K562 (cell line): ENCODE results near the gene DENND1A. TPM values are rescaled to one million over a fixed set of nuclear protein-coding genes. Genes with fewer than 3 reads are reported as not detected.

Experiments
- ATAC-seq: fragments of 200-7000 bp; cut with Tn5 transposase; 3 replicates; pipeline ENCODE4 v1.9.1; 2020; ENCODE audit warnings: moderate library complexity
- BruUV-seq: library from RNA; stranded (reverse); fragments of 400-500 nt; replicated peaks from 2 replicates; lab custom pipeline; 2021; lab: Mats Ljungman, UMichigan
- CTCF ChIA-PET: fragments of 300-600 bp; formaldehyde crosslinking; extraction: SDS; loops from one replicate; lab custom pipeline; 2021; ENCODE audit warnings: low intra/inter-chr PET ratio; lab: Yijun Ruan, JAX
- POLR2A ChIA-PET: fragments of 300-600, 350-650 bp; sonication (Branson Sonifier 250); formaldehyde crosslinking; extraction: SDS; loops from one replicate; lab custom pipeline; 2021; ENCODE audit warnings: antibody characterized with exemption, inconsistent platforms; lab: Yijun Ruan, JAX
- DNase-seq, 4 experiments: peaks; one replicate each; pipeline versions ENCODE4 v3.0.0 to v3.0.0-alpha.2; 2011 to 2018; ENCODE audit warnings: low spot score in 3 of 4, mixed read lengths in 3 of 4; ENCODE audit errors: extremely low read depth in 1 of 4
- FAIRE-seq: peaks from 2 replicates; lab custom pipeline; 2011; peaks lifted over from hg19 to GRCh38; lab: Jason Lieb, UNC
- H2AFZ ChIP-seq: 2 replicates; pipeline ENCODE4 v1.6.0; 2011; ENCODE audit warnings: low read depth, low read length, control low read depth, inconsistent platforms
- H3K27ac ChIP-seq: fragments of 200-600 bp; 3 replicates; pipeline ENCODE4 v1.8.0; 2011; ENCODE audit warnings: low read depth, mild to moderate bottlenecking, control low read depth, inconsistent platforms, low read length, moderate library complexity, mixed read lengths; ENCODE audit errors: extremely low read depth
- H3K27me3 ChIP-seq, 2 experiments: fragments of 300-600 bp in 1 of 2; 2 replicates in 1 of 2; 3 replicates in 1 of 2; pipeline versions ENCODE4 v1.6.0 to v1.8.0; 2011; ENCODE audit warnings: inconsistent platforms in 2 of 2, low read length in 2 of 2, mild to moderate bottlenecking in 1 of 2, mixed read lengths in 1 of 2, moderate library complexity in 1 of 2; ENCODE audit not compliant: control insufficient read depth in 2 of 2, insufficient read depth in 2 of 2
- H3K36me3 ChIP-seq: fragments of 300-600 bp; 3 replicates; pipeline ENCODE4 v1.8.0; 2011; ENCODE audit warnings: mild to moderate bottlenecking, low read length, inconsistent platforms; ENCODE audit not compliant: control insufficient read depth, insufficient read depth
- H3K4me1 ChIP-seq, 2 experiments: fragments of 200-600 bp in 1 of 2; replicated peaks in 1 of 2; 2 replicates in 1 of 2; 3 replicates in 1 of 2; pipeline versions ENCODE4 v1.5.1 to v1.8.0; 2011; ENCODE audit warnings: inconsistent platforms in 2 of 2, low read length in 2 of 2, mild to moderate bottlenecking in 1 of 2, mixed read lengths in 1 of 2, moderate library complexity in 1 of 2; ENCODE audit not compliant: control insufficient read depth in 2 of 2, insufficient read depth in 2 of 2
- H3K4me2 ChIP-seq: 2 replicates; pipeline ENCODE4 v1.6.1; 2011; ENCODE audit warnings: low read length, control low read depth, inconsistent platforms, mixed read lengths; ENCODE audit not compliant: insufficient read depth
- H3K4me3 ChIP-seq: fragments of 200-600 bp; sonication (generic), shearing (Covaris generic); 2 replicates; pipeline ENCODE4 v1.5.1; 2016; ENCODE audit warnings: control low read depth, inconsistent platforms
- H3K79me2 ChIP-seq: fragments of 200-600 bp; 3 replicates; pipeline ENCODE4 v1.8.0; 2011; ENCODE audit warnings: low read length, inconsistent platforms; ENCODE audit not compliant: control insufficient read depth, insufficient read depth
- H3K9ac ChIP-seq, 2 experiments: 2 replicates each; pipeline versions ENCODE4 v1.6.0 to v1.6.1; 2011; ENCODE audit warnings: low read depth in 2 of 2, low read length in 2 of 2, control low read depth in 1 of 2, inconsistent platforms in 1 of 2, mild to moderate bottlenecking in 1 of 2, mixed read lengths in 1 of 2; ENCODE audit not compliant: insufficient read depth in 1 of 2
- H3K9me1 ChIP-seq: one replicate; pipeline ENCODE4 v1.6.0; 2011; ENCODE audit warnings: inconsistent platforms, mild to moderate bottlenecking, low read length, moderate library complexity; ENCODE audit not compliant: control insufficient read depth, insufficient read depth
- H3K9me3 ChIP-seq: replicated peaks from 2 replicates; pipeline ENCODE4 v1.5.1; 2011; ENCODE audit warnings: low read depth, low read length, inconsistent platforms; ENCODE audit not compliant: control insufficient read depth, insufficient read depth
- H4K20me1 ChIP-seq: replicated peaks from 2 replicates; pipeline ENCODE4 v1.6.1; 2011; ENCODE audit warnings: low read length, inconsistent platforms, mixed read lengths; ENCODE audit not compliant: control insufficient read depth, insufficient read depth
- JUN ChIP-seq, 2 experiments: sonication (generic) in 1 of 2; formaldehyde crosslinking in 1 of 2; IDR thresholded peaks; 2 replicates each; pipeline versions ENCODE4 v1.6.1 to v1.8.0; 2012 to 2022; ENCODE audit warnings: borderline replicate concordance in 2 of 2, mild to moderate bottlenecking in 2 of 2, improper control_type of control experiment in 1 of 2, low read depth in 1 of 2, low read length in 1 of 2, missing genetic modification reagents in 1 of 2
- KDM5B ChIP-seq: fragments of 200-600 bp; sonication (generic); IDR thresholded peaks from 2 replicates; pipeline ENCODE4 v1.6.1; 2012; ENCODE audit warnings: low read depth, mild to moderate bottlenecking, moderate library complexity, low read length, control low read depth, inconsistent platforms; ENCODE audit not compliant: insufficient replicate concordance
- NR2F6 ChIP-seq: fragments of 450-650 bp; formaldehyde crosslinking; IDR thresholded peaks from 2 replicates; pipeline ENCODE4 v1.4.0; 2020; ENCODE audit warnings: mild to moderate bottlenecking
- POLR2AphosphoS2 ChIP-seq: IDR thresholded peaks from 2 replicates; pipeline ENCODE4 v1.6.1; 2012; ENCODE audit warnings: low read length, improper control_type of control experiment
- POLR3G ChIP-seq: IDR thresholded peaks from 2 replicates; pipeline ENCODE4 v1.6.1; 2011; ENCODE audit not compliant: insufficient read length, insufficient replicate concordance; ENCODE audit errors: extremely low read depth
- PTTG1 ChIP-seq: fragments of 450-650 bp; IDR thresholded peaks from 2 replicates; pipeline ENCODE4 v1.6.1; 2016; ENCODE audit warnings: low read depth, mild to moderate bottlenecking, missing genetic modification characterization, missing compliant biosample characterization
- RBM25 ChIP-seq: fragments of 200-400 bp; formaldehyde crosslinking; IDR thresholded peaks from 2 replicates; pipeline ENCODE4 v1.6.1; 2018; ENCODE audit warnings: low read length, low read depth, moderate library complexity; ENCODE audit not compliant: severe bottlenecking
- SIX5 ChIP-seq, 2 experiments: IDR thresholded peaks; 2 replicates each; pipeline ENCODE4 v1.6.1; 2011; ENCODE audit warnings: low read length in 2 of 2, borderline replicate concordance in 1 of 2, low read depth in 1 of 2, mild to moderate bottlenecking in 1 of 2, moderate library complexity in 1 of 2; ENCODE audit not compliant: insufficient read depth in 1 of 2
- TFAM ChIP-seq: fragments of 250-450 bp; sonication (Bioruptor Pico); conservative IDR thresholded peaks from 2 replicates; pipeline ENCODE4 v1.5.0; 2021; ENCODE audit warnings: mild to moderate bottlenecking, moderate library complexity
- ZNF512 ChIP-seq: IDR thresholded peaks from 2 replicates; pipeline ENCODE4 v1.6.1; 2016; ENCODE audit warnings: missing genetic modification characterization, missing compliant biosample characterization
- ZNF77 ChIP-seq: fragments of 250-450 bp; sonication (Bioruptor Pico); IDR thresholded peaks from 2 replicates; pipeline ENCODE4 v1.5.0; 2020
- WGBS: fragments of 100-300 bp; shearing (Covaris generic); methylation state at CpG from one replicate; pipeline ENCODE4 v1.1.6; 2016; ENCODE audit warnings: low coverage, mixed read lengths; ENCODE audit not compliant: insufficient coverage; ENCODE audit errors: missing lambda C conversion rate; 5-methylcytosine and 5-hydroxymethylcytosine counted together
- in situ Hi-C: fragments of 300-500 bp; cut with MboI; formaldehyde crosslinking; loops from 4 replicates; pipeline ENCODE4 v1.15.0; 2018; ENCODE audit warnings: inconsistent platforms, mixed read lengths
- intact Hi-C: fragments of 100-400 bp; cut with micrococcal nuclease; formaldehyde crosslinking; loops from 2 replicates; pipeline ENCODE4 v1.14.2; 2022
- polyA plus RNA-seq, 8 experiments: library from polyadenylated mRNA; depleted of rRNA in 4 of 8; stranded (reverse) in 5 of 8; unstranded in 3 of 8; fragments of >200 nt; fragmentation: Nextera tagmentation in 2 of 8; fragmentation: Illumina TruSeq in 1 of 8; extraction: Ambion mirVana in 2 of 8; extraction: Trizol in 1 of 8; gene quantifications; 2 replicates each; pipeline versions ENCODE4 v1.2.1 to v1.2.3, GENCODE V29; 2011 to 2014; ENCODE audit warnings: inconsistent platforms in 1 of 8, missing spikeins in 1 of 8
- total RNA-seq, 7 experiments: library from RNA; depleted of rRNA in 6 of 7; stranded (reverse); fragments of >200 nt in 6 of 7; fragmentation: Illumina TruSeq in 2 of 7; extraction: Trizol in 2 of 7; gene quantifications; 2 replicates each; pipeline versions ENCODE4 v1.2.1 to v1.2.3, GENCODE V29; 2011 to 2021; ENCODE audit warnings: low replicate concordance in 1 of 7
- TF ChIP-seq, protein P1 (sequence below): fragments of 250-450 bp; sonication (Bioruptor Pico); IDR thresholded peaks from 2 replicates; pipeline ENCODE4 v1.8.0; 2021; ENCODE audit warnings: moderate library complexity, mild to moderate bottlenecking, inconsistent platforms
- TF ChIP-seq, protein P2 (sequence below), 2 experiments: fragments of 450-650 bp in 1 of 2; IDR thresholded peaks; 2 replicates each; pipeline ENCODE4 v1.6.1; 2011 to 2017; ENCODE audit warnings: low read depth in 2 of 2, antibody characterized with exemption in 1 of 2, borderline replicate concordance in 1 of 2, low read length in 1 of 2, mild to moderate bottlenecking in 1 of 2, mixed read lengths in 1 of 2; ENCODE audit not compliant: control insufficient read depth in 1 of 2

DENND1A gene
- total and polyA plus RNA-seq, 9 of the 15 experiments (the other 6 are each of a cell fraction or from before 2014, with no cell fraction given) = 7.6 to 29.5 (median 15.7) TPM

DNA sequence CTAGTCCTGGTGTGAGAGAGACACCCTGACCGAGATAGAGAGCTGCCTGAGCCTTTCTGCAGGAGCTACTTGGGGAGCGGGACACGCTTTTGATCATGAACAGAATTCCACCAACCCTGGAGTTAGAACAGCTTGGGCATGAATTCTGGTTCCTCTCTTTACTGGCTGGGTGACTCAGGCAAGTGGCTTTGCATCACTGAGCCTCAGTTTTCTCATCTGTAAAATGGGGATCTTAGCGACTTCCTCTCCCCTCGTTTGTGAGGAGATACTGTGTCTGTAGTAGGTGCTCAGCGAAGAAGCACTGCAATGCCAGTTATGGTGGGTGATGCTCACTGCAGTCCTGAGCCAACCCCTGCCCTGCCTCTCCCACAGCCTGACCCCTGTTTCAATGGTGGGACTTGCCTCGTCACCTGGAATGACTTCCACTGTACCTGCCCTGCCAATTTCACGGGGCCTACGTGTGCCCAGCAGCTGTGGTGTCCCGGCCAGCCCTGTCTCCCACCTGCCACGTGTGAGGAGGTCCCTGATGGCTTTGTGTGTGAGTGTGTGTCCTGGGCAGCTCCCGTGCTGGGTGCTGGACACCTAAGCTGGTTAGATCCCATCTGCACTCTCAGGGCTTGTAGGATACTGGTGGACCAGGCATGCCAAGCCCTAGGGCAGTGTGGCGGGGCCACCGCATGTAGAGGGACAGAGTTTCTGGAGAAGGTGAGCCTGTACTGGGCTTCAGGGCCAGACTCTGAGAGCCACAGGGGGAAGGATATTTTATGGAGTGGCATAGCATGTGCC is 557.9 kb downstream of the DENND1A start:
- DNase-seq (no peak), ATAC-seq (no peak), FAIRE-seq (no peak)
- no peaks in the 10 kb centered on the region for H3K9me1 ChIP-seq
- no peaks in the 10 kb centered on the region for H3K27me3 ChIP-seq
- no peaks in the 10 kb centered on the region for H3K79me2 ChIP-seq
- no TSS peak for BruUV-seq
- ChIA-PET POLR2A (interaction anchor here (0.7 to 1.5 kb wide), 3 partner anchors 8 to 42 kb away, joined by 3 to 5 read pairs (median 4); no protein-coding TSS in a partner anchor), CTCF (no interaction called here)
- peaks cover 16 to 70% of the 10 kb centered on the region in 2 experiments for H3K4me1 ChIP-seq
- in situ Hi-C loops = no loop called here
- no peaks in the 10 kb centered on the region; the same call in 1 of the 2 replicates for H4K20me1 ChIP-seq
- intact Hi-C loops = no loop called here
- no peak overlapping the region for H2AFZ ChIP-seq
- no peaks in the 10 kb centered on the region for H3K9me3 ChIP-seq
- no peak overlapping the region for H3K27ac ChIP-seq
- H3K9ac ChIP-seq = peak overlapping the region in 1 of 2 experiments; percentile 40; a peak in 1 of 4 replicates
- H3K4me2 ChIP-seq = no peak overlapping the region
- no peaks in the 10 kb centered on the region for H3K36me3 ChIP-seq
- WGBS = 45% methylated on average over 13 of the region's 14 CpGs
- no peak overlapping the region for H3K4me3 ChIP-seq
- TF ChIP-seq, protein P1, sequence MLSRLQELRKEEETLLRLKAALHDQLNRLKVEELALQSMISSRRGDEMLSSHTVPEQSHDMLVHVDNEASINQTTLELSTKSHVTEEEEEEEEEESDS (CRISPR knock-in tag) = no peak
- TF ChIP-seq JUN (IDR thresholded peaks at IDR 0.05; ENCODE audit: borderline replicate concordance, low read depth, low read length) (no peak), JUN (CRISPR knock-in tag; IDR thresholded peaks at IDR 0.05; ENCODE audit: borderline replicate concordance) (no peak), NR2F6 (CRISPR knock-in tag) (no peak), KDM5B (no peak), TFAM (CRISPR knock-in tag) (no peak), RBM25 (peak; percentile 94), PTTG1 (tag) (no peak), SIX5 (IDR thresholded peaks at IDR 0.05; ENCODE audit: borderline replicate concordance in 1 of 2, insufficient read depth in 1 of 2, low read depth in 1 of 2, low read length in 2 of 2) (no peak), ZNF512 (tag) (no peak), POLR3G (no peak), ZNF77 (no peak), POLR2AphosphoS2 (no peak)
- TF ChIP-seq, protein P2, sequence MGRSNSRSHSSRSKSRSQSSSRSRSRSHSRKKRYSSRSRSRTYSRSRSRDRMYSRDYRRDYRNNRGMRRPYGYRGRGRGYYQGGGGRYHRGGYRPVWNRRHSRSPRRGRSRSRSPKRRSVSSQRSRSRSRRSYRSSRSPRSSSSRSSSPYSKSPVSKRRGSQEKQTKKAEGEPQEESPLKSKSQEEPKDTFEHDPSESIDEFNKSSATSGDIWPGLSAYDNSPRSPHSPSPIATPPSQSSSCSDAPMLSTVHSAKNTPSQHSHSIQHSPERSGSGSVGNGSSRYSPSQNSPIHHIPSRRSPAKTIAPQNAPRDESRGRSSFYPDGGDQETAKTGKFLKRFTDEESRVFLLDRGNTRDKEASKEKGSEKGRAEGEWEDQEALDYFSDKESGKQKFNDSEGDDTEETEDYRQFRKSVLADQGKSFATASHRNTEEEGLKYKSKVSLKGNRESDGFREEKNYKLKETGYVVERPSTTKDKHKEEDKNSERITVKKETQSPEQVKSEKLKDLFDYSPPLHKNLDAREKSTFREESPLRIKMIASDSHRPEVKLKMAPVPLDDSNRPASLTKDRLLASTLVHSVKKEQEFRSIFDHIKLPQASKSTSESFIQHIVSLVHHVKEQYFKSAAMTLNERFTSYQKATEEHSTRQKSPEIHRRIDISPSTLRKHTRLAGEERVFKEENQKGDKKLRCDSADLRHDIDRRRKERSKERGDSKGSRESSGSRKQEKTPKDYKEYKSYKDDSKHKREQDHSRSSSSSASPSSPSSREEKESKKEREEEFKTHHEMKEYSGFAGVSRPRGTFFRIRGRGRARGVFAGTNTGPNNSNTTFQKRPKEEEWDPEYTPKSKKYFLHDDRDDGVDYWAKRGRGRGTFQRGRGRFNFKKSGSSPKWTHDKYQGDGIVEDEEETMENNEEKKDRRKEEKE (IDR thresholded peaks at IDR 0.05; ENCODE audit: borderline replicate concordance in 1 of 2, control insufficient read depth in 1 of 2, low read depth in 2 of 2, low read length in 1 of 2) = no peak
